IPS-NIHi7 (cell line): ENCODE data around the gene CHAF1A.

Source experiments
- DNase-seq: peaks from one replicate; pipeline ENCODE4 v3.0.0; 2012; ENCODE audit warnings: mixed read lengths; ENCODE audit errors: extremely low spot score

The CHAF1A gene

DNA sequence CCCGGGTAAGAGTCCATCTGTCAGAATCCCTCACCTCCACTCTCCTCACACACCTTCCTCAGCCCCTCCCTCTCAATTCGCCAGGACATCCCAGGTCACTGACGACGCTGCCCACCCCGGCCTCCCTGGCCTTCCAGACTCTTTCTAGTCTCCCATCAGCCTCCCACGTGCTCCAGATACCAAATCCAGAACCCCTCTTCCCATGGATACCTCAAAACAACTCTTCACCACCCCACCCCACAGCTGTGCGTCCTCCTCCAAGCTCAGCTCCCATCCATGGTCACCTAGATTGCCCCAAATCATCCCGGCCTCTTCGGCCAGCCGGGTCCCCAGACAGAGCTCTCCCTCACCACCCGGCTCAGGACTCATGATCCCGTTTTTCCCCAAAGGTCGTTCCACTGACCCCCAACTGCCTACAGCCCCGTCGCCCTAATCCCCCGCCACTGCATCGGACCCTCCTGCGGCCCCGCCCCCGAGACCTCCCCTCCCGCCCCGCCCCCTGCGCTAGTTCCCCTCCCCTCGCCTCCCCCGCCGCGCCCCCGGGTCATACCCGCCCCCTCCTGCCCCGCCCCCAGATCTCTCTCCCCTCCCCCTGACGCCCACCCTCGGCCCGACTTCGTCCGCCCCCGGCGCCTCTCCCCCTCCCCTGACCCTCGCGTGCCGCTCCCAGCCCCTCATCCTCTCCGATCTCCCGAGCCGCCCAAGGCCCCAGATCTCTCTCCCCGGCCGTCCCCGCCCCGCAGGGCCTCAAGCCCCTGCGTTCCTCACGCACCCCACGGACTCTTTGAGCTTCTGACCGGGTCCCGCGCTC lies 54.6 kb downstream of the CHAF1A start:
- peak; percentile 90 for DNase-seq

GRCh38 chr19:4457654-4458395 lies 55.4 kb downstream of the CHAF1A start, which contains the start of gene UBXN6:
UBXN6 (minus strand) TSS chr19:4457794; CDS start chr19:4457697, 97 bp downstream.
- DNase-seq = peak; percentile 97

DNA sequence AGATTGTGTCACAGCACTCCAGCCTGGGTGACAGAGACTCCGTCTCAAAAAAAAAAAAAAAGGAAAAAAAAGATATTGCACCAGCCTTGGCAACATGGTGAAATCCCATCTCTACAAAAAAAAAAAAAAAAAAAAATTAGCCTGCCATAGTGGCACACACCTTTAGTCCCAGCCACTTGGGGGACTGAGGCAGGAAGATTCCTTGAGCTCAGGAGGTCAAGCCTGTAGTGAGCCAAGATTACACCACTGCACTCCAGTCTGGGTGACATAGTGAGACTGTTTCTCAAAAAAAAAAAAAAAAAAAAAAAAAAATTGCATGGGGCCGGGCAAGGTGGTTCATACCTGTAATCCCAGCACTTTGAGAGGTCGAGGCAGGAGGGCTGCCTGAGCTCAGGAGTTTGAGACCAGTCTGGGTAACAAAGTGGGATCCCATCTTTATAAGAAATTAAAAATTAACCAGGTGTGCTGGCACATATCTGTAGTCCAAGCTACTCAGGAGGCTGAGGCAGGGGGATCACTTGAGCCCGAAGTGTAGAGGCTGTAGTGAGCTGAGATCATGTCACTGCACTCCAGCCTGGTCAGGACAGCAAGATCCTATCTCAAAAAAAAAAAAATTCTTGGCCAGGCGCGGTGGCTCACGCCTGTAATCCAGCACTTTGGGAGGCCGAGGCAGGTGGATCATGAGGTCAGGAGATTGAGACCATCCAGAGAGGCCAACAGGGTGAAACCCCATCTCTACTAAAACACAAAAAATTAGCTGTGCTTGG lies 62.6 kb downstream of the CHAF1A start:
- DNase-seq = no peak

DNA sequence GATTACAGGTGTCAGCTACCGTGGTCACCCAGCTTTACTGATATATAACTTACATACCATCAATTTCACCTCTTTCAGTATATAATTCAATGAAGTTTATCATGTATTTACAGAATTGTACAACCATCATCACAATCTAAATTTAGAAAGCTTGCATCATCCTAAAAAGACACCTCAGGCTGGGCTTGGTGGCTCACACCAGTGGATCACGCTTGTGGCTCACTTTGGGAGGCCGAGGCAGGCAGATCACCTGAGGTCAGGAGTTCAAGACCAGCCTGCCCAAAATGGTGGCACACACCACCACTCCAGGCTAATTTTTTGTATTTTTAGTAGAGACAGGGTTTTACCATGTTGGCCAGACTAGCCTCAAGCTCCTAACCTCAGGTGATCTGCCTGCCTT lies 65.4 kb downstream of the CHAF1A start:
- DNase-seq = no peak

DNA sequence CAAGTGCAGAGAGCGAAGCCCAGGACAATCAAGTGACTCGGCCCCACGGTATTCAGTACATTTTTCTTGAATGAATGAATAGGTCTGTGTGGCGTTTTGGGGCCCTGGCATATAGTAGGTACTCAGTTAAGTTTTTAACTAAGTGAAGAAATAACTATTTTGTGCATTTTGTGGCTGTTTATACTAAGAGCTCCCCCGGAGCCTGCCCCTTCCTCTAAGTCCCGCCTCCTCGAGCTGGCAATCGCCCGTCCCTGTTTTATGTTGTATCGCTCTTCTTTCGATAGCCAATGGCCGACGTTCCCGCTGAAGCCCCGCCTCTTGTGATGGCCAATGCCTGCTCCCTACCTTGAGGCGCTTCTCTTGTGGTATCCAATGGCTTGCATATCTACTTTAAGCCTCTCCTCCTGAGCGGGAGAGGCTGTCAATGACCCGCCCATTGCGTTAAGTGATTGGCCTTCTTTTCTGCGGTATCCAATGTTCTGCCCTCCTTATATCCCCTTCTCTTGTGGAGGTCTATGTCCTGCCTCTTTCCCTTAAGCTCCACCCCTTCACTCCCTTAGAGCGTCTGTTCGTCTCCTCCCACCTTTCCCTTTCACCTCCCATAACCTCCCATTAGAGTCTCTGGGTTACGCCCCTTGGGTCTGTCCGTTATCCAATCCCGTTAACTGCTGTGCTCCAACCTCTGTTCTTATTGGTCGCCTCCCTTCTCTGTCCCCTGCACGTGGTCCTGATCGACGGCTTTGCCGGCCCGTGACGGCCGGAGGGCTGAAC lies 69.1 kb downstream of the CHAF1A start:
- peak; percentile 99 for DNase-seq

- DNase-seq = no peak
These were observed 69.9 kb downstream of the CHAF1A start, which contains the start of gene HDGFL2 for GRCh38 chr19:4472174-4472974. HDGFL2 (plus strand) TSS chr19:4472297; CDS start chr19:4472351, 54 bp downstream.

DNA sequence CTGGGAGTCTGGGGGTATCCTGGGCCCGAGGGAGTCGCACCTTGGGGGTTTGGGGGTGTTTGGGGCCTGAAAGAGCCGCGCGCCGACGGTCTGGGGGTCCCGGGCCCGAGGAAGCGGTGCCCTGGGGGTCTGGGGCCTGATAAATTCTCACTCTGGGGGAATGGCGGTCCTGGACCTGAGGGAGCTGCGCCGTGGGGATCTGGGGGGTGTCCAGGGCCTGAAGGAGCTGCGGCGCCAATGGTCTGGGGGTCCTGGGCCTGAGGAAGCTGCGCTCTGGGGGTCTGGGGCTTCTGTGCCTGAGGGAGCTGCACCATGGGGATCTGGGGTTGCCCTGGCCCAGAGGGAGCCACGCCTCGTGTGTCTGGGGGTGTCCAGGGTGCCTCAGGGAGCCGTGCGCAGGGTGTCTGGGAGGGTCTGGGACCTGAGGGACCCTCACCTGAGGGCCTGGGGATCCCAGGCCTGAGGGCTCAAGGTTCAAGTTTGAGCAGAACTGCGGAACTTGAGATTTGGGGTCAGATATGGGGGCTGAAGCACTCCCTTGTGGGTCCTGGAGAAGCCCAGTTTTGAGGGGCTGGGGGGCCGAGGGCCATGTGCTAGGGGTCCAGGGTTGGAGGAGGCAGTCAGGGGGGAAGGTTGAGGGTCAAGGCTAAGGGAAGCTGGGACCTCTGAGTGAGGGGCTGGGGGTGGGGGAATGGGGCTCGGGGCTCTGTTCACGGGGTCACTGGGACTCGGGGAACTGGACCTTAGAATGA lies 70.7 kb downstream of the CHAF1A start:
- no peak for DNase-seq

GRCh38 chr19:4473763-4474513 lies 71.5 kb downstream of the CHAF1A start:
- DNase-seq = peak; percentile 16

GRCh38 chr19:4474514-4475022 lies 72.1 kb downstream of the CHAF1A start:
- DNase-seq = peak; percentile 97

DNA sequence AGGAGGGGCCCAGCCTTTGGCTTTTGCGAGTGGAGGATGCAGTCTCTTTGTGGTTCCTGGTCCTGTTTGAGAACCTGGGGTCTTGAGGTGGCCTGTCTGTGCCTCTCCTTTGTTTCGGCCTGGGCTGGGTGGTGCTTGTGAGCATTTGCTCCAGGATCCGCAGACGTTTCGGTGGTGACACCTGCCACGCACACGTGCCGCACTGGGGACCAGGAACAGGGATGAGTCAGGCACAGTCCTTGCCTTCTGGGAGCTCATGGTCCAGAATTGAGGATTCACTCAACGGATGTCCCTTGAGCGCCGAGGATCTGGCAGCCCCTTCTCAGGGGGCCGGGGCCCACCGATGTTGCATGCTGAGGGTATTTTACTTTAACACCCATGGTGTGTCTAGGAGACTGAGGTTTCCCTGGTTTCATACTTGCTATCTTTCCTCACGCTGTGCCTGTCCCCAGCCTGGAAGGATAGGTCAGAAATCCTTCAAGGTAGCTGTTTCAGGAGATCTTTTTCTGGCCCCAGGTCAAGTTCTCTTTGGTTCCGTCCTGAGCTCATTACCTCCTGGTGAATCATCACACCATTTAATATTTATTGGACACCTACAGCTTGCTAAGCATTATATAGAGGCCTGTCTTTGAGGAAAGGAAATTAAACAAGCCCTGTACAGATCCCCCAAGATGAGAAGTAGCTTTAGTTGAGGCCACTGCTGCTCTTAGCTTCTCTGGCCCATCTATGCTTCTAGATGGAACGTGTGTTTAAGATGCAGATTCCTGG lies 74.8 kb downstream of the CHAF1A start:
- DNase-seq = no peak

GRCh38 chr19:4482721-4483364 lies 80.4 kb downstream of the CHAF1A start:
- peak; percentile 14 for DNase-seq

DNA sequence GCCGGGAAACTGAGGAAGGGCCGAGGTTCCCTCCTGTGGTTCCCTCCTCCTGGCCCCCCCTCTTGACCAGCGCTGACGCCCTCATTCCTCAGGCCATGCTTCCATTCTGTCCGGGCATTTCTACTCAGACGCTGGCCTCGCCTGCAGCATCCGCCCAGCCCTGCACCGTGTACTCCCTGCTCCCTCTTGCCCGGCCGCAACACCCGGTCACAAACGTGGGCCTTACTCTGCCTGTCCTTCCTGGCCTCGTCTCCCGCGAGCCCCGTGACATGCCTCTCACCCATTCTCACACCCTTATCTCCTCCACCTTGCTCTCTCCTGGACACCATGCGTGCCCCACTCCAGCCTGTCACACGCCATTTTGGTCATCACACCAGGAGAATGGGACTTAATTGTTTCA lies 80.9 kb downstream of the CHAF1A start:
- DNase-seq = no peak

GRCh38 chr19:4487572-4487971 lies 85.1 kb downstream of the CHAF1A start:
- no peak for DNase-seq

DNA sequence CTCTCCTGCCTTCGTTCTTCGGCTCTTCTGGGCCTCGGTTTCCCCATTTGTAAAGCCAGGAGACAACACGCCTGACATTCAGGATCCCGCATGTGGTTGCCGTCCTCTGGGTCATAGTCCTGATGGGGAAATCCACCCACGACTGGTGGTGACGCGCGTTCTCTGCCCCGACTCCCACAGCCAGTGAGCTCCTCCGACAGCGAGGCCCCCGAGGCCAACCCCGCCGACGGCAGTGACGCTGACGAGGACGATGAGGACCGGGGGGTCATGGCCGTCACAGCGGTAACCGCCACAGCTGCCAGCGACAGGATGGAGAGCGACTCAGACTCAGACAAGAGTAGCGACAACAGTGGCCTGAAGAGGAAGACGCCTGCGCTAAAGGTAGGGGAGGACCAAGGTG lies 86.1 kb downstream of the CHAF1A start:
- no peak for DNase-seq

GRCh38 chr19:4491446-4491845 lies 89.0 kb downstream of the CHAF1A start:
- no peak for DNase-seq

DNA sequence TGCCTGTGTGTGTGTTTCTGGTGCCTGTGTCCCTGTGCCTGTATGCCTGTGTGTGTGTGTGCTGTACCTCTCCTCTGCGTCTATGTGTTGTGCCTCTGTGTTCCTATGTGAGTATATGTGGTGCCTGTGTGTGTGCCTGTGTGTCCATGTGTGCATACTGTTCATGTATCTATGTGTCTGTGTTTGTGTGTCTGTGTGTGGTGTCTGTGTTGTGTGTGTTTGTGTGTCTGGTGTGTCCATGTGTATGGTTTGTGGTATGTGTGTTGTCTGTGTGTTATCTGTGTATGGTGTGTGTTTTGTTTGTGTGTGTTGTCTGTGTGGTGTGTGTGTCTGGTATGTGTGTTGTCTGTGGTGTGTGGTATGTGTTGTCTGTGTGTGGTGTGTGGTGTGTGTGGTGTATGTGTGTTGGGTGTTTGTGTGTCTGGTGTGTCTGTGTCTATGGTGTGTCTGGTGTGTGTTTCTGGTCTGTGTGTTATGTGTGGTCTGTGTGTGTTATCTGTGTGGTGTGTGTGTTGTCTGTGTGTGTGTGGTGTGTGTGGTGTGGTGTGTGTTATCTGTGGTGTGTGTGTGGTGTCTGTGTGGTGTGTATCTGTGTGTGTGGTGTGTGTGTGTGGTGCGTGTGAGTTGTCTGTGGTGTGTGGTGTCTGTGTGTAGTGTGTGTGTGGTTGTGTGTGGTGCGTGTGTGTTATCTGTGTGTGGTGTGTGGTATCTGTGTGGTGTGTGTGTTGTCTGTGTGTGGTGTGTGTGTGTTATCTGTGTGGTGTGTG lies 90.1 kb downstream of the CHAF1A start:
- DNase-seq = no peak
